Tongue (tissue), 2 donors: ENCODE measurements around the gene STARD5. TPM values are rescaled to one million over a fixed set of nuclear protein-coding genes. Genes with fewer than 3 reads are reported as not detected.

Source experiments
- DNase-seq: peaks from one replicate; pipeline ENCODE4 v3.0.0-alpha.2; 2015
- total RNA-seq: library from RNA; depleted of rRNA; stranded (reverse); fragments of >200 nt; gene quantifications from one replicate; pipeline ENCODE4 v1.2.3, GENCODE V29; 2014

STARD5 gene
- total RNA-seq, 1 donor from 2014 or later, result 4.2 TPM

GRCh38 chr15:81292523-81293001 lies 31.4 kb downstream of the STARD5 start:
- no peak for DNase-seq

- no peak for DNase-seq
These were observed 31.9 kb downstream of the STARD5 start for GRCh38 chr15:81291916-81292522.

GRCh38 chr15:81289910-81290309 lies 34.0 kb downstream of the STARD5 start:
- DNase-seq, result no peak

GRCh38 chr15:81288616-81289015 lies 35.3 kb downstream of the STARD5 start:
- DNase-seq, result no peak

- DNase-seq, result no peak
These were observed 35.9 kb downstream of the STARD5 start for GRCh38 chr15:81288040-81288439.

- no peak for DNase-seq
These were observed 37.3 kb downstream of the STARD5 start for GRCh38 chr15:81286621-81287121.

- no peak for DNase-seq
These were observed 38.5 kb downstream of the STARD5 start for GRCh38 chr15:81285461-81285860.

GRCh38 chr15:81284256-81285031 lies 39.5 kb downstream of the STARD5 start:
- no peak for DNase-seq

GRCh38 chr15:81282911-81283310 lies 41.0 kb downstream of the STARD5 start:
- DNase-seq, result no peak

GRCh38 chr15:81282606-81282895 lies 41.4 kb downstream of the STARD5 start:
- no peak for DNase-seq

GRCh38 chr15:81281766-81282605 lies 42.0 kb downstream of the STARD5 start:
- peak; percentile 29 for DNase-seq

GRCh38 chr15:81281456-81281735 lies 42.5 kb downstream of the STARD5 start:
- DNase-seq, result no peak

GRCh38 chr15:81280696-81281455 lies 43.1 kb downstream of the STARD5 start:
- peak; percentile 53 for DNase-seq

GRCh38 chr15:81279621-81280485 lies 44.1 kb downstream of the STARD5 start:
- DNase-seq, result no peak

GRCh38 chr15:81278306-81279029 lies 45.5 kb downstream of the STARD5 start:
- no peak for DNase-seq

GRCh38 chr15:81277851-81278250 lies 46.1 kb downstream of the STARD5 start:
- DNase-seq, result no peak

- DNase-seq, result no peak
These were observed 47.0 kb downstream of the STARD5 start for GRCh38 chr15:81276967-81277366.

- DNase-seq, result no peak
These were observed 48.1 kb downstream of the STARD5 start for GRCh38 chr15:81275711-81276392.

- DNase-seq, result peak; percentile 91
These were observed 48.8 kb downstream of the STARD5 start for GRCh38 chr15:81274931-81275707.
